NCI-H146 treated with DMSO at 0.1 percent for 48 hours (cell line): ENCODE measurements around the gene CASS4.

Experiments used
- DNase-seq: peaks from one replicate; lab custom pipeline; 2025; ENCODE audit not compliant: unreplicated experiment; lab: John Stamatoyannopoulos, UW

The CASS4 gene

GRCh38 chr20:56501116-56501515 is 89.1 kb downstream of the CASS4 start:
- no peak for DNase-seq

DNA sequence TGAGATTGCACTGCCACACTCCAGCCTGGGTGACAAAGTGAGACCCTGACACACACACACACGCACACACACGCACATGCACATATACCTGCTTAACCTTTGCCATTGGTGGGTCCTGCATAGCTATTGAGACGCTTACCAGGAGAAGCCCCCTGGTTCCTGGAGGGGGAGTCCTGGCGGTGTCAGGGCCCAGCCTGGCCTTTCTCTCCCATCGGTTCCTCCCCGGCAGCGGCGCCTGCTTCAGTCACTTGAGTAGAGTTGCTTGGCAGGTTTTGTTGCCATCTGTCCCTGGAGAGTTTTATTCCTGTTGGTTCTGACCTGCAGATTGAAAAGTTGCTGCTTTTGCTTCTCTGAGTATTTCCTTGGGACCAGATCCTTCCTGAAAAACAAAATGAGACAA is 91.9 kb downstream of the CASS4 start:
- no peak for DNase-seq

- DNase-seq: no peak
These were observed 92.4 kb downstream of the CASS4 start for GRCh38 chr20:56504373-56505005.

GRCh38 chr20:56506103-56506502 is 94.0 kb downstream of the CASS4 start:
- no peak for DNase-seq
